Skeletal muscle tissue (tissue), 4 donors: ENCODE measurements around the gene DOCK9. TPM values are rescaled to one million over a fixed set of nuclear protein-coding genes. Genes with fewer than 3 reads are reported as not detected.
"Not testable (repeated sequence)": the region's sequence is repeated elsewhere in the genome, so short reads cannot be mapped to it uniquely, and the experiment has no call there.

Experiments
- H3K27ac ChIP-seq: one replicate; pipeline ENCODE4 v1.7.0; 2013; ENCODE audit warnings: mild to moderate bottlenecking, low read depth, low read length, inconsistent platforms
- H3K27me3 ChIP-seq, 3 donors: one replicate each; pipeline ENCODE4 v1.7.0; 2013; ENCODE audit warnings: low read length in 3 of 3; ENCODE audit not compliant: control insufficient read depth in 3 of 3, insufficient read depth in 3 of 3
- H3K36me3 ChIP-seq, 3 donors: one replicate each; pipeline ENCODE4 v1.7.0; 2013; ENCODE audit warnings: low read length in 3 of 3; ENCODE audit not compliant: control insufficient read depth in 3 of 3, insufficient read depth in 3 of 3
- H3K4me1 ChIP-seq, 3 donors: one replicate each; pipeline ENCODE4 v1.7.0; 2013; ENCODE audit warnings: low read length in 3 of 3, mild to moderate bottlenecking in 3 of 3; ENCODE audit not compliant: control insufficient read depth in 3 of 3, insufficient read depth in 3 of 3
- H3K4me3 ChIP-seq, 3 donors: one replicate each; pipeline ENCODE4 v1.7.0; 2013; ENCODE audit warnings: low read length in 3 of 3
- H3K9ac ChIP-seq, 3 donors: one replicate each; pipeline ENCODE4 v1.7.0; 2013; ENCODE audit warnings: low read length in 3 of 3, mild to moderate bottlenecking in 3 of 3, moderate library complexity in 2 of 3, low read depth in 1 of 3
- H3K9me3 ChIP-seq, 3 donors: one replicate each; pipeline ENCODE4 v1.7.0; 2013; ENCODE audit warnings: low read length in 3 of 3; ENCODE audit not compliant: control insufficient read depth in 3 of 3
- total RNA-seq: library from RNA; depleted of rRNA; stranded (reverse); fragments of >200 nt; gene quantifications from one replicate; pipeline ENCODE4 v1.2.3, GENCODE V29; 2014
- donor health status: Osteomylitis.

DOCK9 gene
- total RNA-seq, 1 donor from 2014 or later: 86.6 TPM

- H3K4me1 ChIP-seq: no peaks in the 10 kb centered on the region
- H3K27ac ChIP-seq: no peak overlapping the region
- H3K27me3 ChIP-seq: no peaks in the 10 kb centered on the region
- peaks cover 5 to 13% (median 10%) of the 10 kb centered on the region in 3 donors for H3K36me3 ChIP-seq
- H3K9ac ChIP-seq: no peak overlapping the region
- no peak overlapping the region for H3K4me3 ChIP-seq
- no peaks in the 10 kb centered on the region for H3K9me3 ChIP-seq
Observed at GRCh38 chr13:98813993-98814392, 163.9 kb downstream of the DOCK9 start.

- not testable (repeated sequence) for H3K27ac ChIP-seq, H3K4me3 ChIP-seq, H3K9ac ChIP-seq, H3K4me1 ChIP-seq, H3K9me3 ChIP-seq, H3K27me3 ChIP-seq
- H3K36me3 ChIP-seq: peaks cover 2 to 12% (median 10%) of the 10 kb centered on the region in 3 donors
Observed at GRCh38 chr13:98812186-98812790, 165.6 kb downstream of the DOCK9 start.

- Histone ChIP-seq H3K9ac (no peak overlapping the region), H3K36me3 (peaks cover 3 to 14% (median 8%) of the 10 kb centered on the region in 3 donors), H3K4me3 (no peak overlapping the region), H3K4me1 (no peaks in the 10 kb centered on the region), H3K9me3 (no peaks in the 10 kb centered on the region), H3K27me3 (no peaks in the 10 kb centered on the region), H3K27ac (no peak overlapping the region)
Observed at GRCh38 chr13:98810746-98811145, 167.1 kb downstream of the DOCK9 start.

- peaks cover 8 to 14% (median 11%) of the 10 kb centered on the region in 3 donors for H3K36me3 ChIP-seq
- no peak overlapping the region for H3K4me3 ChIP-seq
- no peak overlapping the region for H3K27ac ChIP-seq
- no peak overlapping the region for H3K9ac ChIP-seq
- no peaks in the 10 kb centered on the region for H3K27me3 ChIP-seq
- H3K9me3 ChIP-seq: no peaks in the 10 kb centered on the region
- no peaks in the 10 kb centered on the region for H3K4me1 ChIP-seq
Observed at GRCh38 chr13:98809345-98809777, 168.5 kb downstream of the DOCK9 start.

GRCh38 chr13:98807774-98808173 lies 170.1 kb downstream of the DOCK9 start:
- no peaks in the 10 kb centered on the region for H3K9me3 ChIP-seq
- no peaks in the 10 kb centered on the region for H3K4me1 ChIP-seq
- H3K9ac ChIP-seq: no peak overlapping the region
- H3K27me3 ChIP-seq: no peaks in the 10 kb centered on the region
- no peak overlapping the region for H3K27ac ChIP-seq
- no peak overlapping the region for H3K4me3 ChIP-seq
- peaks cover 12 to 19% (median 14%) of the 10 kb centered on the region in 3 donors for H3K36me3 ChIP-seq

GRCh38 chr13:98804336-98804855 lies 173.5 kb downstream of the DOCK9 start:
- Histone ChIP-seq H3K9ac (no peak overlapping the region), H3K4me1 (no peaks in the 10 kb centered on the region), H3K27ac (no peak overlapping the region), H3K27me3 (no peaks in the 10 kb centered on the region), H3K4me3 (no peak overlapping the region), H3K36me3 (peaks cover 9 to 20% (median 18%) of the 10 kb centered on the region in 3 donors), H3K9me3 (no peaks in the 10 kb centered on the region)

GRCh38 chr13:98803921-98804320 lies 173.9 kb downstream of the DOCK9 start:
- Histone ChIP-seq H3K36me3 (peaks cover 7 to 20% (median 18%) of the 10 kb centered on the region in 3 donors), H3K9ac (no peak overlapping the region), H3K9me3 (no peaks in the 10 kb centered on the region), H3K27me3 (no peaks in the 10 kb centered on the region), H3K4me3 (no peak overlapping the region), H3K27ac (no peak overlapping the region), H3K4me1 (no peaks in the 10 kb centered on the region)

GRCh38 chr13:98803111-98803561 lies 174.7 kb downstream of the DOCK9 start:
- Histone ChIP-seq H3K9ac (no peak overlapping the region), H3K36me3 (peaks cover 7 to 20% (median 20%) of the 10 kb centered on the region in 3 donors), H3K27me3 (no peaks in the 10 kb centered on the region), H3K9me3 (no peaks in the 10 kb centered on the region), H3K4me1 (no peaks in the 10 kb centered on the region), H3K4me3 (no peak overlapping the region), H3K27ac (no peak overlapping the region)

GRCh38 chr13:98802559-98802958 lies 175.3 kb downstream of the DOCK9 start:
- Histone ChIP-seq H3K4me1 (no peaks in the 10 kb centered on the region), H3K9me3 (no peaks in the 10 kb centered on the region), H3K36me3 (peaks cover 7 to 24% (median 23%) of the 10 kb centered on the region in 3 donors), H3K27me3 (no peaks in the 10 kb centered on the region), H3K9ac (no peak overlapping the region), H3K27ac (no peak overlapping the region), H3K4me3 (no peak overlapping the region)

GRCh38 chr13:98801626-98802418 lies 176.0 kb downstream of the DOCK9 start:
- Histone ChIP-seq H3K9ac (no peak overlapping the region), H3K4me3 (no peak overlapping the region), H3K9me3 (no peaks in the 10 kb centered on the region), H3K36me3 (peaks cover 6 to 25% (median 21%) of the 10 kb centered on the region in 3 donors), H3K27me3 (no peaks in the 10 kb centered on the region), H3K27ac (no peak overlapping the region), H3K4me1 (no peaks in the 10 kb centered on the region)
